Immature natural killer cell (primary cell): Measurements from ENCODE around the gene UBE2L3. TPM values are rescaled to one million over a fixed set of nuclear protein-coding genes. Genes with fewer than 3 reads are reported as not detected.
"Not testable (repeated sequence)": the region's sequence is repeated elsewhere in the genome, so short reads cannot be mapped to it uniquely, and the experiment has no call there.

ENCODE experiments used
- DNase-seq, 3 donors: peaks; one replicate each; pipeline ENCODE4 v3.0.0; 2022; ENCODE audit warnings: mixed read lengths in 1 of 3
- H3K27ac Mint-ChIP-seq, 6 donors: one replicate each; pipeline ENCODE4 v1.8.0; 2020; ENCODE audit warnings: mixed read lengths in 6 of 6, mild to moderate bottlenecking in 5 of 6, inconsistent platforms in 4 of 6, moderate library complexity in 3 of 6
- H3K27me3 Mint-ChIP-seq, 3 donors: one replicate each; pipeline ENCODE4 v1.8.0; 2020 to 2021; ENCODE audit warnings: low read depth in 3 of 3, mild to moderate bottlenecking in 3 of 3, mixed read lengths in 3 of 3, moderate library complexity in 3 of 3, inconsistent platforms in 1 of 3
- H3K36me3 Mint-ChIP-seq, 3 donors: one replicate each; pipeline ENCODE4 v1.8.0; 2020; ENCODE audit warnings: mixed read lengths in 3 of 3, inconsistent platforms in 2 of 3, mild to moderate bottlenecking in 2 of 3
- H3K4me1 Mint-ChIP-seq, 2 donors: one replicate each; pipeline ENCODE4 v1.8.0; 2020; ENCODE audit warnings: inconsistent platforms in 2 of 2, mild to moderate bottlenecking in 2 of 2, mixed read lengths in 2 of 2, moderate library complexity in 1 of 2
- H3K4me3 Mint-ChIP-seq, 5 donors: one replicate each; pipeline ENCODE4 v1.8.0; 2020; ENCODE audit warnings: mild to moderate bottlenecking in 5 of 5, mixed read lengths in 5 of 5, inconsistent platforms in 3 of 5, moderate library complexity in 3 of 5
- H3K9me3 Mint-ChIP-seq, 6 donors: one replicate each; pipeline ENCODE4 v1.8.0; 2020; ENCODE audit warnings: mild to moderate bottlenecking in 6 of 6, mixed read lengths in 6 of 6, inconsistent platforms in 4 of 6, moderate library complexity in 3 of 6
- polyA plus RNA-seq, 3 donors: library from polyadenylated mRNA; unstranded; fragments of 300-500 nt; fragmentation: Illumina TruSeq; gene quantifications; one replicate each; pipeline ENCODE4 v1.2.3, GENCODE V29; 2021

The UBE2L3 gene
- polyA plus RNA-seq, 3 donors from 2014 or later = 110 to 133 (median 115) TPM

DNA sequence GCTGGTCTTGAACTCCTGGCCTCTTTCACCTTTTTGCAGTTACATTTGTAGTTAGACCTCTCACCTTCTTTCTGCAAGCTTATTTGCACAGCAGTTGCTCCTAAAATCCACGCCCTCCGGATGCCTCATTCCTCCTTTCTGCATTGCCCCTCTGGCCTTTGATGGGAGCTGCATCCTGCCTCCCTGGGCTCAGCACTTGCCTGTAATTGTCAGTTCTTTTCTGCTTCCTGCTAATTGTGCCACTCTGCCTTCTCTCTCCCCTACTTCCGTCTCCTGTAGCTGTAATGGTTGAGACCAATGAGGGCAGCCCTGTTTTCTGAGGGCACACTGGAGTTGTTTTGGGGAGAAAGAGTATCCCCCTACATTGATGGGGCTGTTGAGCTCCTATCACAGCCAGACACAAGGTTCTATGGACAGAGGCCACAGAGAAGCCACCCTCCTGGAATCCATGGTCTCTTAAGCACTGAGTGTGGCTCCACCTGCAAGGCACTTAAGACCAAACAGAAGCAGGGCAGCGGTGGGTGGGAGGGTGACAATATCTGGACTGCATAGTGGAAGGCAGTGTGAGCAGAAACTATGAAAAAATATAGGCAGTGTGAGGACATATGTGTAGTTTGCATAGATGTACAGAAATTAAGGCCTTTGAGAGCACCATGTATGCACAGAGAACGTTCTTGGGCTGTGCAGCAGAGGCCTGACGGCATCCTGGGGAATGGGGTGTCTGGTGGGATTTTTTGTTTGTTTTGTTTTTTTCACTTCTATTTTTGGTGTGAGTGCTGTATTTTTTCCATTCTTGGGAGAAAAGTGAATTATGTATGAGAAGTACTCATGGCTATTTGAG, 31.8 kb downstream of the UBE2L3 start:
- Mint-ChIP-seq H3K4me3 (no peak overlapping the region), H3K4me1 (peaks cover 53 to 55% of the 10 kb centered on the region in 2 donors), H3K36me3 (peaks cover 2 to 9% (median 6%) of the 10 kb centered on the region in 3 donors), H3K27ac (peak overlapping the region in 4 of 6 donors; percentile 45 to 61 (median 56)), H3K27me3 (peaks cover 0 to 2% (median 0%) of the 10 kb centered on the region in 3 donors), H3K9me3 (no peaks in the 10 kb centered on the region)
- no peak for DNase-seq

DNA sequence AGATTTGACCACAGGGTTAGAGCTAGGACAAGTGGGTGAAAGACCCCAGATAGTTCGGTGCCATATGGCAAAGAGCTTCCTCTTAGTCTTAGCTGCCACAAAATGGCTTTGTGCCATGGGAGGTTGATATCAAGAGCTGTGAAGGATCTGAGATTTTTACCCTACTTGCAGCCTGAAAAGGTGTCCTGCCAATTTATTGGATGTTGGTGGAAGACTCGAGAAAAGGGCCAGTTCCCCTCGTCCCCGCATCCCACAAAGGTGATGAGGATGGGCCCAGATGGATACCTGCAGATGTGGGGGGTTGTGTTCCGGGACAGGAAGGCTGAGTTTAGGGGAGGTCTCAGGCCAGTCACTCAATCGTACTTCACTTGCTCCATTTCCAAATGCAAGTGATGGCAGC, 35.1 kb downstream of the UBE2L3 start:
- DNase-seq = no peak
- Mint-ChIP-seq H3K9me3 (no peaks in the 10 kb centered on the region), H3K36me3 (no peaks in the 10 kb centered on the region), H3K4me1 (peaks cover 61 to 69% of the 10 kb centered on the region in 2 donors), H3K27me3 (peaks cover 0 to 4% (median 3%) of the 10 kb centered on the region in 3 donors), H3K4me3 (peak overlapping the region in 2 of 5 donors; percentile 5 to 16), H3K27ac (peak overlapping the region in 4 of 6 donors; percentile 6 to 67 (median 46))

DNA sequence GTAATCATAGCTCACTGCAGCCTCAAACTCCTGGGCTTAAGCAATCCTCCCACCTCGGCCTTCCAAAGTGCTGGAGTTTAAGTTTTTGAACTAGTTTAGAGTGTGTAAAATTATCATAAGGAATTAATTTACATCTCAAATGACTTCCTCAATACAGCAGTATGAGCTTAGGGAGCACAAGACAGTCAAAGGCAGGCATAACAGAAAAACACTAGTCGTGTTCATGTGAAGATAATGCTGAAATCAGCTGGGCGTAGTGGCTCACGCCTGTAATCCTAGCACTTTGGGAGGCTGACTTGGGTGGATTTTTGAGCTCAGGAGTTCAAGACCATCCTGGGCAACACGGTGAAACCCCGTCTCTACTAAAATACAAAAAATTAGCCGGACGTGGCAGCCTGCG, 36.5 kb downstream of the UBE2L3 start:
- Mint-ChIP-seq H3K27ac (no peak overlapping the region), H3K4me1 (peaks cover 58 to 65% of the 10 kb centered on the region in 2 donors), H3K27me3 (peaks cover 0 to 4% (median 3%) of the 10 kb centered on the region in 3 donors), H3K9me3 (no peaks in the 10 kb centered on the region), H3K4me3 (no peak overlapping the region), H3K36me3 (no peaks in the 10 kb centered on the region)
- no peak for DNase-seq

DNA sequence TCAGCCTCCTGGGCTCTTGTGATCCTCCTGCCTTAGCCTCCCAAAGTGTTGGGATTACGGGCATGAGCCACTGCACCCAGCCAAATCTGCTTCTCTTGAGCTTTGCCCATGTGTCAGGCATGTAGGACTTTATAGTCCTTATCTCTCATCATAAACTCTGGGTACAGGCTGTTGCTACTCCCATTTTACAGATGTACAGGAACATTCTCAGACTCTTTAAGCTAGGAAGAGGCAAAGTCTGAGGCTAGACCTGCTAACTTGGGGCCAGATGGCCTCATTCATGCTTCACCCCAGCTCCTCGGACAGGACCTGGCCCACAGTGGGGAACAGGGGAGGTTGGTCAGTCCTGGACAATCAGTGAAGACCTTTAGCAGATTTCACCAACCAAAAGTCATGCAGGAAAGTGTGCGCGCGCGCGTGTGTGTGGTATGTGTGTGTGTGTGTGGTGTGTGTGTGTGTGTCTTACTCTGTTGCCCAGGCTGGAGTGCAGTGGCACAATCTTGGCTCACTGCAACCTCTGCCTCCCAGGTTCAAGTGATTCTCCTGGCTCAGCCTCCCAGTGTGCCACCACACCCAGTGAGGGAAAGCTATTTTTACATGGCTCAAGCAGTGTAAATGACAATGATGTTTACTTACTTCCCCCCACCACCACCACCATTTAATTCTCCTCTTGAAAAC, 38.5 kb downstream of the UBE2L3 start:
- H3K9me3 Mint-ChIP-seq = no peaks in the 10 kb centered on the region
- no peak for DNase-seq
- H3K27ac Mint-ChIP-seq = peak overlapping the region in 3 of 6 donors; percentile 43 to 57 (median 57)
- H3K27me3 Mint-ChIP-seq = peaks cover 0 to 4% (median 3%) of the 10 kb centered on the region in 3 donors
- H3K36me3 Mint-ChIP-seq = no peaks in the 10 kb centered on the region
- peaks cover 39 to 61% of the 10 kb centered on the region in 2 donors for H3K4me1 Mint-ChIP-seq
- no peak overlapping the region for H3K4me3 Mint-ChIP-seq

DNA sequence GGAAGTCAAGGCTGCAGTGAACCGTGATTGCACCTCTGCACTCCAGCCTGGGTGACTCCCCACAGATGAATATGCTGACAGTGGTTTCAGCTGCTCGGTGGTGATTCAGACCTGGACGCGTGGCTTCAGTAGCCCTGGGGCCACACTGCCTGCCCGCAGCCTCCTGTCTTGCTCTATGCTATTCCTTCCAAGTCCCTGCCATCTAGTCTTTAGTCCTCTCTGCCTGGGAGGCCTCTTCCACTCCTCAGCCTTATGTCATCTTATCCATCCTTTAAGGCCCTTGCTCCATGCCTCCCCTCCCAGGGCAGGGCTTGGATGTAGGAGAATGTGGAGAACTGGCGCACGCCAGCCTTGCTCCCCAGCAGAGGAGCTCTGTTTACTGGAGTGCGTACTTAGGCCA, 39.3 kb downstream of the UBE2L3 start:
- Mint-ChIP-seq H3K4me1 (peaks cover 45 to 68% of the 10 kb centered on the region in 2 donors), H3K27me3 (peaks cover 0 to 4% (median 3%) of the 10 kb centered on the region in 3 donors), H3K27ac (peak overlapping the region in 3 of 6 donors; percentile 38 to 45 (median 39)), H3K4me3 (peak overlapping the region in 1 of 5 donors; percentile 40), H3K9me3 (no peaks in the 10 kb centered on the region), H3K36me3 (peaks cover 0 to 6% (median 0%) of the 10 kb centered on the region in 3 donors)
- no peak for DNase-seq

DNA sequence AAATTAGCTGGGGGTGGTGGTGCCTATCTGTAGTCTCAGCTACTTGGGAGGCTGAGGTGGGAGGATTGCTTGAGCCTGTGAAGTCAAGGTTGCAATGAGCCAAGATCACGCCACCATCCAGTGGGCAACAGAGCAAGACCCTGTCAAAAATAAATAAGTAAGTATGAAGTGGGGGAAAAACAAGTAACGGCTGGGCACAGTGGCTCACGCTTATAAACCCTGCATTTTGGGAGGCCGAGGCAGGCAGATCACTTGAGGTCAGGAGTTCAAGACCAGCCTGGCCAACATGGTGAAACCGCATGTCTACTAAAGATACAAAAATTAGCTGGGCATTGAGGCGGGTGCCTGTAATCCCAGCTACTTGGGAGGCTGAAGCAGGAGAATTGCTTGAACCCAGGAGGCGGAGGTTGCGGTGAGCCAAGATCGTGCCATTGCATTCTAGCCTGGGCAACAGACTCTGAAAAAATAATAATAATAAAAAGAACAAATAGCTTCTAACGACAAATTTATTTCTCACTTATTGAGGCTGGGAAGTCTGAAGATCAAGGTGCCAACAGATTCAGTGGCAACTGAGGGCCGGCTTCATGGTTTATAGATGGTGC, 42.1 kb downstream of the UBE2L3 start:
- H3K27ac Mint-ChIP-seq = peak overlapping the region in 1 of 6 donors; percentile 36
- H3K9me3 Mint-ChIP-seq = not testable (repeated sequence)

DNA sequence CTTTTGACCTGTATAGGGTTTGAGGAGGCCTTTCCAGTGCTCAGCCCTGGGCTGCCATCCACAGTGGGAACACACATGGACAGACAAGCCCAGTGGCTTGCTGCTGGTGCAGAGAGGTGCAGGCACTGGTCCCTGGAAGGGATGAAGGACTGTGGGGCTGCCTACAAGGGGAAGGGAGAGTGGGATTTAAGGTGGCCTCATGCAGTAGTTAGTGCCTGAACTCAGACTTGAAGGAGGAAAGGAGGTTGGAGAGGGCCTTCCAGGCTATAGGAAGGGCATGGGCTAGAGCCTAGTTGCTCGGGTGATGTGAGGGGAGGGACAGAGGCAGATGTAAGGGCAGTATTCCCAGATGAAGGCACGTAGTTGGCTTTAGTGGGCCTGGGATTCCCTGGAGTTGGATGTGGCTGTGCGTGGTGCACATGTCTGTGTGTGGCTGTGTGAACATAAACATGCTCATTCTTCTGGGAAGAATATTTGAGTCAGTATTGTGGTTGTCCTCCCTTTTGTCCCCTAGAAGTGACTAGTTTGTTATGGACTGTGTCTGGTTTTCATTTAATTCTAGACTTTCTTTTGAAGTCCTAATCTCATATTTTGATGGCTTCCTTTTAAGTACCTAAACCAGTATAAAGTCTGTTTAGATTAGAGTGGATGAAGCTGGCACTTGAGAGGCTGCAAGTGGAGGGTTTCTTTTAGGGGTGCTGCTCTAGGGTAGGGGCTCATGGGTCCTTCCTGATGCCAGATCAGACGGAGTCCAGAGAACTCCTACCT, 43.9 kb downstream of the UBE2L3 start:
- H3K4me3 Mint-ChIP-seq = no peak overlapping the region
- H3K36me3 Mint-ChIP-seq = peaks cover 0 to 13% (median 0%) of the 10 kb centered on the region in 3 donors
- no peak for DNase-seq
- no peaks in the 10 kb centered on the region for H3K9me3 Mint-ChIP-seq
- H3K27me3 Mint-ChIP-seq = peaks cover 0 to 9% (median 0%) of the 10 kb centered on the region in 3 donors
- peak overlapping the region in 5 of 6 donors; percentile 2 to 67 (median 59) for H3K27ac Mint-ChIP-seq
- peaks cover 29 to 64% of the 10 kb centered on the region in 2 donors for H3K4me1 Mint-ChIP-seq

More for the DNA sequence above, 42.1 kb downstream of the UBE2L3 start:
- H3K4me3 Mint-ChIP-seq, H3K27me3 Mint-ChIP-seq, DNase-seq: not testable (repeated sequence)
- Mint-ChIP-seq H3K4me1 (peaks cover 32 to 68% of the 10 kb centered on the region in 2 donors), H3K36me3 (peaks cover 0 to 13% (median 0%) of the 10 kb centered on the region in 3 donors)

DNA sequence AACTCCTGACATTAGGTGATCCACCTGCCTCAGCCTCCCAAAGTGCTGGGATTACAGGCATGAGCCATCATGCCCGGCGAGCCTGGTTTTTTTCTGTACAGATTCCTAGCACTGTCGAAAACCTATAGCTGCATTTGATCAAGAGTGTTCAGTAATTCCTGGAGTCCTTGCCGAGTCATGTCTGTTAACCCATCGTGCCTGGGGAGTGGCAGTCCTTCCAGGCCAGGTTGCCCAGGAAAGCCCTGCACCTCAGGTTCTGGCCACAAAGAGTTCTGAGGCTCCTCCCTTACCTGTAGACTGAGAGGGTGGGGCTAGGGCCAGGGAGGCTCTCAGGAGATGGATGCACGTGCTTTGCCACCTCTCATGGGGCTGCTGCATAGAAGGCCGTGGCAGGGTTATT, 45.3 kb downstream of the UBE2L3 start:
- H3K27me3 Mint-ChIP-seq = peaks cover 0 to 8% (median 3%) of the 10 kb centered on the region in 3 donors
- no peak overlapping the region for H3K4me3 Mint-ChIP-seq
- H3K27ac Mint-ChIP-seq = no peak overlapping the region
- H3K4me1 Mint-ChIP-seq = peaks cover 19 to 55% of the 10 kb centered on the region in 2 donors
- no peaks in the 10 kb centered on the region for H3K9me3 Mint-ChIP-seq
- no peak for DNase-seq
- peaks cover 0 to 13% (median 0%) of the 10 kb centered on the region in 3 donors for H3K36me3 Mint-ChIP-seq

DNA sequence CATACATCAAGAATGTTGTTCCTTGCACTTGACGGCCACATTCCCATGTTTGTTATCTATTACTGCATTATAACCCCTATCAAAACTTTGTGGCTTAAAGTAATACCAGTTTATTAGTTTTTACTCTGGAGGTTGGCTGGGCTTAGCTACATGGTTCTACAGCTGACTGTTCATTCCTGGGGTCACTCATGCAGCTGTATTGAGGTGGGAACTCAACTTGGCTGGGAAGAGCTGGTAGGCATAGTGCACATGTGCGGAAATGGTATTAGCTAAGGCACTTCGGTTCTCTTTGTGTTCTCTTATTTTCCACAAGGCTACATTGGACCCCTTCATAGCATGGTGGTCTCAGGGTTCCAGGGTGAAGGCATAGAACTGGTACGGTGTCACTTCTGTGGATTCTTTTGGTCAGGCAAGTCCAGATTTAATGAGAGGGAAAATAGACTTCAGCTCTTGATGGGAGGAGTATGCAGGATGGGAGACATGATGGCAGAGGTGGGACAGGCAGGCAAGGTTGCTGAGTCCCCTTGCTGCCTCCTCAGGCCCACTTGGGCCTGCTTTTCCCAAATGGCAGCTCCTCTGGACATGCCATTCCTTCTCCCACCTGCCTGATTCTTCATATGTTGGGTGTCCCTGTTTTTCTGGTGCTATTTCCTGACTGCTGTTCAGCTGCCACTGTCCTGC, 46.2 kb downstream of the UBE2L3 start:
- H3K9me3 Mint-ChIP-seq = no peaks in the 10 kb centered on the region
- H3K4me3 Mint-ChIP-seq = no peak overlapping the region
- peaks cover 0 to 13% (median 4%) of the 10 kb centered on the region in 3 donors for H3K27me3 Mint-ChIP-seq
- H3K36me3 Mint-ChIP-seq = peaks cover 0 to 13% (median 0%) of the 10 kb centered on the region in 3 donors
- peaks cover 18 to 51% of the 10 kb centered on the region in 2 donors for H3K4me1 Mint-ChIP-seq
- DNase-seq = no peak
- H3K27ac Mint-ChIP-seq = peak overlapping the region in 1 of 6 donors; percentile 13

DNA sequence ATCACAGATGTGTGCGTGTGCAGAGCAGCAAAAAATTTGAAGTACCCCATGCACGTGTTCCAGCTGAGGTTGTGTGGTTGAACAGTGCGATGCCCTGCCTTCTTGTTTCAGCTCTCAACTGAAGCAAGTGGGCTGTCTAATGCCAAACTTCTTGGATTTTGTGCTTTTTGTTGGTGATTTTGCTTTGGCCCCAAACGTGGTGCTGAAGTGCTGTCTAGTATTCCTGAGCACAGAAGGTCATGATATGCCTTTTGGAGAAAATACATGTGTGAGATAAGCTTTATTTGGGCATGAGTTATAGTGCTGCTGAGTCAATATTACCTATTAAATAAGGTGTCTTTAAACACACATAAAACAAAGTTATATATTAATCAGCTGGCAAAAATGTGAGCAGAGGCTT, 48.2 kb downstream of the UBE2L3 start:
- Mint-ChIP-seq H3K4me1 (peaks cover 27 to 43% of the 10 kb centered on the region in 2 donors), H3K27ac (peak overlapping the region in 2 of 6 donors; percentile 58 to 71), H3K27me3 (peaks cover 0 to 14% (median 8%) of the 10 kb centered on the region in 3 donors), H3K4me3 (no peak overlapping the region), H3K9me3 (no peaks in the 10 kb centered on the region), H3K36me3 (peaks cover 0 to 13% (median 0%) of the 10 kb centered on the region in 3 donors)
- DNase-seq = no peak

DNA sequence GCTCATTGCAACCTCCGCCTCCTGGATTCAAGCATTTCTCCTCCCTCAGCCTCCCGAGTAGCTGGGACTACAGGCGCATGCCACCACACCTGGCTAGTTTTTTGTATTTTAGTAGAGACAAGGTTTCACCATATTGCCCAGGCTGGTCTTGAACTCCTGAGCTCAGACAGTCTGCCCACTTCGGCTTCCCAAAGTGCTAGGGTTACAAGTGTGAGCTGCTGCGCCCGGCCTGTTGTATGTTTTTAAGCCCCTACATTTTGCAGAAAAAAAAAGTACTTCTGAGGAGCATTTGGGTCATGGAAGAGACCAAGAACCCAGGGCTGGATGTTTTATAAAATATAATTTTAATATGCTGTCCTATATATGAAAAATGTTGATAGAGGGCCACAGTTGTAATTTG, 49.8 kb downstream of the UBE2L3 start:
- Mint-ChIP-seq H3K27ac (peak overlapping the region in 2 of 6 donors; percentile 28 to 40), H3K4me1 (peaks cover 23 to 38% of the 10 kb centered on the region in 2 donors), H3K27me3 (peaks cover 0 to 15% (median 8%) of the 10 kb centered on the region in 3 donors)
- H3K9me3 Mint-ChIP-seq, DNase-seq, H3K36me3 Mint-ChIP-seq, H3K4me3 Mint-ChIP-seq: not testable (repeated sequence)

DNA sequence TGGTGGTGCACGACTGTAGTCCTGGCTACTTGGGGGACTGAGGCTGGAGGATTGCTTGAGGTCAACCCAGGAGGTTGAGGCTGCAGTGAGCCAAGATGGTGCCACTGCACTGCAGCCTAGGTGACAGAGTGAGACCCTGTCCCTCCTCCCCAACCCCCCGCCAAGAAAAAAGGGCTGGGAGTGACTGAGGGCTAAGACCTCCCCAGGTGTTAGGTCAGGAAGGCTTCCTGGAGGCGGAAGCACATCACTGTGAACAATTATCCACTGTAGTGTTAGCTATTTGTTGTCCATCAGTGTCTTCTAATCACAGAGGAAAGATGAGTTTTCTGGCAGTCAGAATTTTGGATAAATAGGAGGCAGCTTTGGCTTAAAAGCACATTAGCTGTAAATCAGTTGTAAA, 53.5 kb downstream of the UBE2L3 start:
- Mint-ChIP-seq H3K27ac (peak overlapping the region in 1 of 6 donors; percentile 66), H3K4me3 (no peak overlapping the region), H3K36me3 (no peaks in the 10 kb centered on the region), H3K27me3 (peaks cover 2 to 12% (median 8%) of the 10 kb centered on the region in 3 donors), H3K4me1 (peaks cover 27 to 40% of the 10 kb centered on the region in 2 donors), H3K9me3 (no peaks in the 10 kb centered on the region)
- DNase-seq = no peak
